Inflammatory macrophage treated with lipopolysaccharide for 4 hours (primary cell): ENCODE measurements around the gene POT1.

Experiments
- DNase-seq: peaks from one replicate; pipeline ENCODE4 v3.0.0-alpha.2; 2020

The POT1 gene

DNA sequence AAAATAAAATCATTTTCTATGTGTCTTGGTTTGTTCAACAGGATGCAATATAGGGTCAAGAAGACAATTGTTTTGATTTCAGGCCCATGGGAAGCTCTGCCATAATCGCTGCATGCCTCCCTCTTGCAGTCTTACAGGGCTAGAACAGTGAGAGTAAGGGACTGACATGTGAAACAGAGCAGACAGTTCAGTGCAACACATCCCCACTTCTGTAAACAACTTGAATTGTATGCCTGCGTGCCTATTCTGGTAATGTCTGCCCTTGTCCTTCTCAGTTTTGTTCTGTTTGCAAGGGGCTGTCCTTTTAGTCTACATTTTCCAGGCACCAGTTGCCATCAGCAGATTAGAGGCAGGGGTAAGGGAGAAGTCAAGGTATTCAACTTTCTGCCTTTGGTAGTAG lies 129.2 kb downstream of the POT1 start:
- DNase-seq, result no peak

DNA sequence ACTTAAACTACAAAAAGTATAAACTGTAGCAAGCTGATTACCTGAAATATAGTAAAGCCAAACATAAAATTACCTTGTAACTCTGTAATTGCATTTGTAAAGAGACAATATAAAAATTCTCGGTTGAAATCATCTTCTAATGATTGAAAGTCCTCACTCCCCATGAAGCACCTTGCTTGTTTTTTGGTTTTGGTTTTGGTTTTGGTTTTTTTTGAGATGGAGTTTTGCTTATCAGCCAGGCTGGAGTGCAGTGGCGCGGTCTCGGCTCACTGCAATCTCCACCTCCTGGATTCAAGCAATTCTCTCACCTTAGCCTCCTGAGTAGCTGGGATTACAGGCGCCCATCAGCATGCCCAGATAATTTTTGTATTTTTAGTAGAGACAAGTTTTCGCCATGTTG lies 130.2 kb downstream of the POT1 start:
- DNase-seq, result no peak

DNA sequence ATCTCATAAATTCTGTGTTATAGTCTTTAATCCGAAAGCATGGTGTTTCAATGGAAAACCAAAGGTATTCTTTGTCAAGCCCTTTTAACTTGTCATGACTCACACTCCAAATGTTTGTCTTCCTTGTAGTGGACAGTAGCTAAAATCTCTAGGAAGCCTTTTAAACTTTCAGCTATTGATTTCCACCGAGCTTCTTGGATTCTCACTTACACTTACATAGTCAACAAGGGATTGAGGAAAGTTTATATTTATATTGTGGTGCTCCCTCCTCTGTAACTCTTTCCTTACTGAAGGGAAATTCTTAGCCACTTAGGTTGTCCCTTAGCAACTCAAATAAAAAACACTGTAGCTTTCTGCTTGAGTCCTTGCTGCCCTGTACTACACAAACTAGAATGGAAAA lies 132.9 kb downstream of the POT1 start:
- no peak for DNase-seq

GRCh38 chr7:124792696-124793095 lies 136.9 kb downstream of the POT1 start:
- DNase-seq, result no peak

GRCh38 chr7:124792002-124792401 lies 137.6 kb downstream of the POT1 start:
- no peak for DNase-seq

DNA sequence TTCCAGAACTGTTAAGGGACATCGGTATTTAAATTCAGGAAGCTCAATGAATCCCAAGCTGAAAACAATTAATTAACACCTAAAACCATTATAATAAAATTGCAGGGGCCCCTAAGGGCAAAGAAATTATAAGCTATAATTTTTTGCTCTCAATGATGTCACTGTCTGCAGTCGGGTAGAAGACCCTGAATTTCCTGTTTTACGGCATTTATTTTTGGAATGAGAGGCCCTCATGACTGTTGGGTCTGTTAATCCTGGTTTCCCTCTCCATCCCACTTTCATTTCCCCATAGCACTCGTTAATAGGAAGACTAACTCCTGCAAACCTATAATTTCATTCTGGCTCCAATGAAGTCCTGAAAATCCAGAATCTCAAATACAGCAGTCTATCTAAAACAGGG lies 138.2 kb downstream of the POT1 start:
- DNase-seq, result no peak

- no peak for DNase-seq
These were observed 139.0 kb downstream of the POT1 start for GRCh38 chr7:124790645-124791044.

- no peak for DNase-seq
These were observed 143.6 kb downstream of the POT1 start for GRCh38 chr7:124785994-124786393.

GRCh38 chr7:124784879-124785818 lies 144.5 kb downstream of the POT1 start:
- peak; percentile 21 for DNase-seq

DNA sequence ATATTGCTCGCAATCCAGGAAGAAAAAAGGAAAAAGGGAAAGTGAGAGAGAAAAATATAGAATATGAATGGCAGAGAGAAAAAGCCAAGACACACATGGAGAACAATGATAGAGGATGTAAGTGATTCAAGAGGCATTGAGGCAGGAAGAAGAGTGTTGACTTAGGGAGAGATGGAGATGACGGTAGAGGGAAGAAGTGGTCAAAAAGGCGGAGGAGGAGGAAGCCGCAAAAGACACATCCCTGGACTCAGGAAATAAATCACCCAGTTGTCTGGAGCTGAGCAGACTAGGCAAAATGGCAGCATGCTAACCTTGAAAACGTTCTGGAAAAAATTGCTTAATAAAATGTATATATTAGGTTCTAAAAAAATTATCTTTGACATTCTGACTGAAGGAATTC lies 146.4 kb downstream of the POT1 start:
- no peak for DNase-seq

- DNase-seq, result no peak
These were observed 147.5 kb downstream of the POT1 start for GRCh38 chr7:124781907-124782734.

GRCh38 chr7:124781418-124781817 lies 148.2 kb downstream of the POT1 start:
- DNase-seq, result no peak

- DNase-seq, result no peak
These were observed 149.0 kb downstream of the POT1 start for GRCh38 chr7:124780608-124781007.

DNA sequence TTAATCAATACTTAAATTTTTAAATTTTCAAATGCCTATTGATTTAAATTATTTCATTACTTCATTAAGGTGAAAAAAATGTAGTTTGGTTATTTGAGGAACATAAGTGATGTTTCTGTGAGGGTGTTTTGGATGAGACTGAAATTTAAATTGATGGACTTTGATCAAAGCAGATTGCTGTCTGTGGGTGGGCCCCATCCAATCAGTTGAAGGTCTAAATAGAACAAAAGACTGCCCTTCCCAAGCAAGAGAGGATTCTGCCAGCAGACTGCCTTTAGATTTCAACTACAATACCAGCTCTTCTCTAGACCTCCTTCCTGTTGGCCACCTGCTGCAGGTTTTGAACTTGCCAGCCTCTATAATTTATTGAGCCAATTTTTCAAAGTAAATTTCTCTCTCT lies 149.6 kb downstream of the POT1 start:
- DNase-seq, result no peak

DNA sequence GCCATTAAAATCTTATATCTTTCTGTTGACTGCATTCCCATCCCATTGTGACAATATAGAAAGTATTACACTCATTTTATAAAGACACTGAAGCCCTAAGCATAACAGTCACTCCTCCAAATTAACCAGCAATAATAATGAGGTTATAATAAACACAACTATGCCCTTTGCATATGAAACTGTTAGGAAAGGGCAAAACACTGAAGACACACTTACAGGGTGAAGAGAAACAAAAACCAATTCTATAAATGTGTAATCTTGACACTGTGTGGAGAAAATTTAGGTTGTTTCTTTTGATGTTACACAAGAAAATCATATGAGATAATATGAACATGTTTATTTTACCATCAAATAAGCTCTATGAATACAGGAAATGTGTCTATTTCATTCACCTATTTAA lies 150.0 kb downstream of the POT1 start:
- DNase-seq, result no peak

DNA sequence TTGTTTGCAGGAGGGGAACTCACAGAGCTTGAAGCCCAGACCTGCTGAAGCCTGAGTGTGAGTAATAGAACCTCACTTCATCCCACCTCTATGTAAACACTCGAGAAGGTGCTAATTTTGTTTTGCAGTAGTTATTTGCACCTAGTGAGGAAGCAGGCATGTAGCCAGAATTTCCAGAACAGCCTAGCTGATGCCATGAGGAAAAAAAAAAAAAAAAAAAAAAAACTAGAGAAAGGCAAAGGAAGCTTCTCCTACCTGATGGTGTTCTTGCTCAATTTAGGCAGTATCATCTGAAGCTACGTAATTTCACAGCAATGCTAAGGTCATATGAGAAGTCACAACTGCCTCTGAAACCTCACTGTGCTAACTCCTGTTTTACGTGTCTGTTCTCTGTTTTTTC lies 150.4 kb downstream of the POT1 start:
- DNase-seq, result no peak

DNA sequence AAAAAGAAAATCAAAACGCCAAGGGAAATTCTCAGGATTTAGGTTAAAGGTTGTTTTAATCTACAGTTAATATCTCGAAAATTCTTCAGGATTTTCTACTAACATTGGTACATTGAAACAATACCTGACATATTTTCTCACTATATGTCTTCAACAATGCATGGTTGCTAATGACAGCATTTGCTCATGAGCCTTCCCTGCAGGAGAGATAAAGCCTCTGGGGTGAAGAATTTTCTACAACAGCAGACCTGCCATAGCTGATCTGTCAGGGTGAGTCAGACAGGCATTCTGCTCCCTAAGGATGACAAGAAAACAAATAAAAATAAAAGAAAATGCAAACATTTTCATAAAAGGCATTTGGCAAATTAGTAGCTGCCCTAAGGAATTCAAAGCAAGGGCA lies 152.4 kb downstream of the POT1 start:
- DNase-seq, result no peak

- no peak for DNase-seq
These were observed 153.5 kb downstream of the POT1 start for GRCh38 chr7:124776153-124776552.

DNA sequence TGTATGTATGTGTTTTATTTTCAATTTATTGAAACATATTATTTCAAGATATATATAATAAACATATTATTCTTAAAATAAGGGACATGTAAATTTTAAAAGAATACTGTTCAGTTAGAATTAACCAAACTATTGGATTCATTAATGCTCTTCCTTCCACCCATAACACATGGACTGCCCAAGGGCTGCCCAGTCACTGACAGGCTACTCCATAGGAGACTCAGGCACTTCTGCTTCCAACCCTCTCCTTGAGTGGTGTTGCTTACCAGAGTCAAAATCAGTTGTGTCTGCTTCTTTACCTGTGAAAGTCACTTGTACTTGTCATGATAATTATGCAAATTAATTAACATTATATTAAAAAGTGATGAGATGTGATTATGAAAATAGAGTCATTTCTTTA lies 154.2 kb downstream of the POT1 start:
- no peak for DNase-seq

DNA sequence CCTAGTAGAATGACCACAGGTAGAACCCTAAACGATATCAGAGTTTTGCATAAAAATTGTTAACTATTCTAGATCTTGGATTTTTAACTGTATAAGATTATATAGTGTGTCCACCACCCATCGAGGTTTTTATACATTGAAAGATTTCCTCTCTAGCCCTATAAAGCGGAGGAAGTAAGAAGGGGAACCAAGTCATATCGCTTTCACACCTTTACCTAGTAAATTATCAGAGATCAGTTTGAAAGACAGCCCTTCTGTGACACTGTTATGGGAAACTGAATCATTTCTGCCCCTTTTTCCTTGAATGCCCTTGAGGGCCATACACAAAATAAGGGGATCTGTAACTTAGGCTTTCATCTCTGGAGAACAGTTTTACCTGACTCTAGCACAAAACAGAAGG lies 155.7 kb downstream of the POT1 start:
- no peak for DNase-seq

- no peak for DNase-seq
These were observed 156.3 kb downstream of the POT1 start for GRCh38 chr7:124773339-124773738.
